ENCODE results near the gene ZNF320. TPM values are rescaled to one million over a fixed set of nuclear protein-coding genes. Genes with fewer than 3 reads are reported as not detected.

Gene ZNF320
- total and polyA plus RNA-seq, 9 of the 15 experiments (the other 6 are each of a cell fraction or from before 2014, with no cell fraction given) = 5.4 to 25.6 (median 11.7) TPM

- no peak for DNase-seq (ENCODE audit: extremely low read depth in 1 of 4, low spot score in 3 of 4)
- Histone ChIP-seq H3K9ac (ENCODE audit: insufficient read depth in 1 of 2, low read depth in 2 of 2, low read length in 2 of 2) (no peak overlapping the region), H3K4me3 (no peak overlapping the region), H3K27me3 (ENCODE audit: control insufficient read depth in 2 of 2, insufficient read depth in 2 of 2, low read length in 2 of 2) (no peaks in the 10 kb centered on the region), H3K36me3 (ENCODE audit: control insufficient read depth, insufficient read depth, low read length) (peaks cover 75% of the 10 kb centered on the region), H3K27ac (ENCODE audit: extremely low read depth, low read depth, low read length) (no peak overlapping the region), H3K4me1 (replicated peaks in 1 of 2; ENCODE audit: control insufficient read depth in 2 of 2, insufficient read depth in 2 of 2, low read length in 2 of 2) (no peaks in the 10 kb centered on the region), H4K20me1 (replicated peaks; ENCODE audit: control insufficient read depth, insufficient read depth, low read length) (no peaks in the 10 kb centered on the region), H3K9me3 (replicated peaks; ENCODE audit: control insufficient read depth, insufficient read depth, low read depth, low read length) (peaks cover 12% of the 10 kb centered on the region), H3K4me2 (ENCODE audit: insufficient read depth, low read length) (no peak overlapping the region), H2AFZ (ENCODE audit: low read depth, low read length) (no peak overlapping the region), H3K9me1 (ENCODE audit: control insufficient read depth, insufficient read depth, low read length) (no peaks in the 10 kb centered on the region), H3K79me2 (ENCODE audit: control insufficient read depth, insufficient read depth, low read length) (no peaks in the 10 kb centered on the region)
- FAIRE-seq = no peak
- CTCF ChIA-PET (ENCODE audit: low intra/inter-chr PET ratio) = no interaction called here
- intact Hi-C loops (cut with micrococcal nuclease) (no loop called here), in situ Hi-C loops (cut with MboI) (no loop called here)
- POLR2A ChIA-PET = interaction anchor here (1.2 to 1.8 kb wide), 2 partner anchors 9 to 11 kb away, joined by 3 to 6 read pairs; no protein-coding TSS in a partner anchor
- ATAC-seq = no peak
- BruUV-seq (replicated peaks) = no TSS peak
- 100% methylated on average over 1 of the region's 1 CpG for WGBS (ENCODE audit: insufficient coverage, low coverage, missing lambda C conversion rate)
- TF ChIP-seq SP1 (CRISPR knock-in tag; IDR thresholded peaks at IDR 0.05) (no peak), HLTF (IDR thresholded peaks at IDR 0.05) (no peak), ESRRA (IDR thresholded peaks at IDR 0.05; ENCODE audit: borderline replicate concordance, low read depth) (no peak), ZNF184 (CRISPR knock-in tag; IDR thresholded peaks at IDR 0.05) (no peak), ZNF740 (CRISPR knock-in tag; IDR thresholded peaks at IDR 0.05) (no peak), ZNF740 (tag; IDR thresholded peaks at IDR 0.05) (no peak), SREBF2 (CRISPR knock-in tag; IDR thresholded peaks at IDR 0.05) (no peak), POLR2A (conservative IDR thresholded peaks at IDR 0.05) (no peak), SOX6 (IDR thresholded peaks at IDR 0.05) (no peak), PHF20 (IDR thresholded peaks at IDR 0.05; ENCODE audit: partially characterized antibody) (no peak), ZNF707 (CRISPR knock-in tag; conservative IDR thresholded peaks at IDR 0.05) (no peak), ZNF41 (CRISPR knock-in tag; conservative IDR thresholded peaks at IDR 0.05) (no peak), ZMIZ1 (IDR thresholded peaks at IDR 0.05; ENCODE audit: low read depth in 2 of 2, low read length in 2 of 2) (no peak)
- TF ChIP-seq, protein P1, sequence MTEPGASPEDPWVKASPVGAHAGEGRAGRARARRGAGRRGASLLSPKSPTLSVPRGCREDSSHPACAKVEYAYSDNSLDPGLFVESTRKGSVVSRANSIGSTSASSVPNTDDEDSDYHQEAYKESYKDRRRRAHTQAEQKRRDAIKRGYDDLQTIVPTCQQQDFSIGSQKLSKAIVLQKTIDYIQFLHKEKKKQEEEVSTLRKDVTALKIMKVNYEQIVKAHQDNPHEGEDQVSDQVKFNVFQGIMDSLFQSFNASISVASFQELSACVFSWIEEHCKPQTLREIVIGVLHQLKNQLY (CRISPR knock-in tag; conservative IDR thresholded peaks at IDR 0.05) = no peak
Measured at GRCh38 chr19:52910648-52911047, 13.2 kb upstream of the ZNF320 start.

Data from K562 (cell line).